COLO668 (cell line): ENCODE data around the gene TCEA2.
A peak's percentile ranks its signal among the peaks of the same experiment; 100 is the strongest.

Source experiments
- DNase-seq: peaks from one replicate; lab custom pipeline; 2025; ENCODE audit not compliant: unreplicated experiment; lab: John Stamatoyannopoulos, UW

Gene TCEA2

DNA sequence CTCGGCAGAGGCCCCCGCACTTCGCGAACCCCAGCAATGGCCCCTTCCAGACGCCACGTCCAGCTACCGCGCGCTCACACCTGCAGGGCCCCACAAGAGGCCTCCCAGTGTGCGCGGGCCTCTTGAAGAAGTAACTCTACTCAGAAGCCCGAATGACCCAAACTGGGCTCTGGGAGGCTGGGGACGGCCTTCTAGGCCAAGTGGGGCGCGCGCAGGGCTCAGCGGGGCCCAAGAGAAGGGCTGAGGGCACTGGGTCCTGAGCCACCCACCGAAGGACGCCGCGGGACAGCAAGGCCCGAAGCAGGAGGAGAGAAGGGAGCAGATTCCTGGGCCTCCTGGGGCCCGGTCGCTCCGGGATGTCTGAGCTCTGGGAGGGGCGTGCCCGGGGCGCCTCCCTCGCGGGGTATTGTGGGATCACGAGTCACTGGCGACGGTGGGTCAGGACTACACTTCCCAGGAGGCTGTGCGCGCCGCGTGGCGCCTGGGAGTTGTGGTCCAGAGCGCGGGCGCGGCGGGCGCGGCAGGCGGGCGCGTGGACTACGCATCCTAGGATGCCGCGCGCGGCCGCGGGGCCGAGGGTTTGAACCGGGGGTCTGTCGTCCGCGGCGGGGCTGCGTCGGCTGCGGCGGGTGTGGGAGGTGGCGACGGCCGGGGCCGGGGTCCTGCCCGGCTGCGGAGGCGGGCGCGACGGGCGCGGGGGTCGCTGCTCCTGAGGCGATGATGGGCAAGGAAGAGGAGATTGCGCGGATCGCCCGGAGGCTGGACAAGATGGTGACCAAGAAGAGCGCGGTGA is at the start of gene TCEA2:
Gene TCEA2, plus strand, starts transcription at position 603 of the 793 bp plus-strand sequence. Its CDS starts 115 bp downstream, at position 718.
- DNase-seq: peak; percentile 98

DNA sequence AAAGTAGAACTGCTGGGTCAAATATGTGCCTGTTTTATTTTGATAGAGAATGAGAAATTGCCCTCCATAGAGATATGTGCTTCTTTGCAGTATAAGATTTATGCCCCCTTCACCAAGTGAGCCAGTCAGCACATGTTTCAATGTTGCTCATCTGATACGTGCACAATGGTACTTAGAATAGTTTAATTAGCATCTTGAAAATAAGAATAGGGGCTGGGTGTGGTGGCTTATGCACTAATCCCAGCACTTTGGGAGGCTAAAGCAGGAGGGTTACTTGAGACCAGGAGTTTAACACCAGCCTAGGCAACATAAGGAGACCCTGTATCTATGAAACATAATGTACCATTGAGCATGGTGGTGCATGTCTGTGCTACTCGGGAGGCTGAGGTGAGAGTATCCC is 47.4 kb upstream of the TCEA2 start:
- no peak for DNase-seq

DNA sequence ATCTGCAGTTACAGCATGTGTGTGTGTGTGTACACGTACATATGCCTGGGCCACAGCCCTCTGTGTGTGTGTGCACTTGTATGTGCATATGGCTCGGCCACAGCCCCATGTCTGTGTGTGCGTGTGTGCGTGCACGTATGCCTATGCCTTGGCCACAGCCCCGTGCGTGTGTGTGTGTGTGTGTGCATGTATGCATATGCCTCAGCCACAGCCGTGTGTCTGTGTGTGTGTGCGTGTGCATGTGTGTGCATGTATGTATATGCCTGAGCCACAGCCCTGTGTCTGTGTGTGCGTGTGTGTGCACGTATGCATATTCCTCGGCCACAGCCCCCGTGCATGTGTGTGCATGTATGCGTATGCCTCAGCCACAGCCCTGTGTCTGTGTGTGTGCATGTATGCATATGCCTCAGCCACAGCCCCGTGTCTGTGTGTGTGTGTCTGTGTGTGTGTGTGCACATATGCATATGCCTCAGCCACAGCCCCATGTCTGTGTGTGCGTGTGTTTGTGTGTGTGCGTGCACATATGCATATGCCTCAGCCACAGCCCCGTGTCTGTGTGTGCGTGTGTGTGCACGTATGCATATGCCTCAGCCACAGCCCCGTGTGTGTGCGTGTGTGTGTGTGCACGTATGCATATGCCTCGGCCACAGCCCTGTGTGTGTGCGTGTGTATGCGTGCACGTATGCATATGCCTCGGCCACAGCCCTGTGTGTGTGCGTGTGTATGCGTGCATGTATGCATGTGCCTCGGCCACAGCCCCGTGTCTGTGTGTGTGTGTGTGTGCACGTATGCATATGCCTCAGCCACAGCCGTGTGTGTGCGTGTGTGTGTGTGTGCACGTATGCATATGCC is 41.6 kb upstream of the TCEA2 start:
- DNase-seq: no peak

DNA sequence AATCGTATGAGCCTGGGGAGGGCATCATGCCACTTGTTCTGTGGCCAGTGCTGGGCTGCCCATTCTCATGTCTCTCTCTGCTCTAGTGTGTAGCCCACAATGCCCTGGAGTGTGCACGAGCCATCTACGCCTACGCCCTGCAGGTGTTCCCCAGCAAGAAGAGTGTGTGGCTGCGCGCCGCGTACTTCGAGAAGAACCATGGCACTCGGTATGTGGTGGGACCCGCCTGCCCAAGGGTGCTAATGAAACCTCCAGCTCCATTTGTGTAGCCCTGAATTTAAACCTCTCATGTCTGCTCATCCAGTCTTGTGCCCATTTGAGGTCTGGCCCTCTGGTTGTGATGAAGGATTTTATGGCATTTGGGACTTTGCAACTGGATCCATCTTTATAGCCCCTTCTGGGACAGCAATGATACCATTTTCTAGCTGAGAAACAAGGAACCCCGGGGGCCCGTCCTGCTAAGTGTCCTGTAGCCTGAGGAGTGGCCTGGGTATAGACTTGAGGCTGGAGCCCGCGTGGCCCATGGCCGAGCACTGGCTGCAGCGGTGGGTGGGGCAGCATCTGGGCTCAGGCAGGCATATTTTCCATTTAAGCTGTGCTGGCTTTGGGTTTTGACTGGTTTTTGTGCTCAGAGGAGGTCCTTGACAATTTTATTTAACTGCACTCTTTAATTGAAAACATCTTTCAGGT is 40.2 kb upstream of the TCEA2 start:
- DNase-seq: no peak

DNA sequence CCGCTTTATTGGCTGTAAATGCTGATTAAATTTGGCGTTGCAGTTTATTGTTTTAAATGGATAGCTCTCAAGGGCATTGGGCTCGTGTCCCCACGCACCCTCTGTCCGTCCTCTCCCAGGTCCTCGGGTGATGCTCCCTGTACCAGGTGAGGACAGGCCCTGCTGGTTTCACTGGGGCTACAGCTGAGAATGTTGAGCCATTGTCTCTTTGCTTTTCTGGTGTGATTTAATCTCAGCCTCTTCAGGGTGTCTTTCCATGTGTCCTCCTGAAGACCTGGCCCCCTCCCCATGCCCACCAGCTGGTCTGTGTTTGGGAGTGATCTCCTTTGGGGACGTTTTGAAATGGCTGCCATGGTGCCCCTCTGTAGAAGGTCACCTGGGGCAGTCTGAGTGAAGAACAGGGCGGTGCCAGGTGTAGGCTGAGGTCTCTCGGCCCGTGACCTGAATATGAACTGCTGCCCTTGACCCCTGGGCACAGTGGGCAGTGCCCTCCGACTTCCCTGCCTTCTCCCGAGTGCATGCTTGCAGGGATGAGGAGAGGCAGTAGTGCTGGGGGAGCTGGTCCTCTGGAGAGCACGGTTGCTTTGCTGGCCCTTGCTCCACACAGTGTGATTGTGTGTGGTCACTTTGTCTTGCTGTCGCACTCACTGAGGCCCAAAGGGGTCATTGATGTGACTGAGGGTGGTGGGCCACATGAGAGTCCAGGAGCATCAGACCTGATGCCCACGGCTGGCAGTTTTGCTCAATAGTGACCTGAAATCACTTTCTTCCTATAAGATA is 39.4 kb upstream of the TCEA2 start:
- no peak for DNase-seq

DNA sequence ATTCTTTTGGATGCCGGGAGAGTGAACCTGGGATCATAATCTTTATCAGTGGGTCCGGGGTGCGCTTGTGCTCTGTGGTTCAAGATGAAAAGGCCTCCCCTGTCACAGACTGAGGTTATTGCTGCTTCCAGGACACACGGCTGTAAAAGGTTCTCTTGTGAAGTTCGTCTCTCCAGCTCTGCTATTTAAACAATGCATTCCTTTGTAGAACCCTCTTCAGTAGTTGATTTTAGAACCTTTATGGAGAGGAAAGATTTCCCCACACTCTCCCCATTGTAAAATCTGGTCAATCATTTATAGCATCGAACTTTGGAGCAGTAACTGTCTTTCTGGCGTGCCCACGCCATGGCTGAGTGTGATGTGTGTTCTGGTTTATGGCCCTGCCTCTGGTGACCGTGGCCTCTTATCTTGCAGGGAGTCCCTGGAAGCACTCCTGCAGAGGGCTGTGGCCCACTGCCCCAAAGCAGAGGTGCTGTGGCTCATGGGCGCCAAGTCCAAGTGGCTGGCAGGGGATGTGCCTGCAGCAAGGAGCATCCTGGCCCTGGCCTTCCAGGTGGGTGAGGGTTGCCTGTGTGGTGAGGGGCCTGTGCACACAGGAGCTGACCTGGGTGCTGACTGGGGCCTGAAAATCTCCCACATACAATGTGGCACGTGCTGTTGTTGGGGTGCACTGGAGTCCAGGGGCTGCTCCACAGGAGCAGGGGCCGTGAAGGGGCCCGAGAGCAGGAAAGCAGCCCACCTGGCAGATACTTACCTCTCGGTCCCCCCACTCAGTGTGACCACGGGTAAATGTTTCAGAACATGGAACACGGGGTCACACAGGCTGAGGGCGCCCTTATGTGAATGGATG is 38.6 kb upstream of the TCEA2 start:
- DNase-seq: no peak

DNA sequence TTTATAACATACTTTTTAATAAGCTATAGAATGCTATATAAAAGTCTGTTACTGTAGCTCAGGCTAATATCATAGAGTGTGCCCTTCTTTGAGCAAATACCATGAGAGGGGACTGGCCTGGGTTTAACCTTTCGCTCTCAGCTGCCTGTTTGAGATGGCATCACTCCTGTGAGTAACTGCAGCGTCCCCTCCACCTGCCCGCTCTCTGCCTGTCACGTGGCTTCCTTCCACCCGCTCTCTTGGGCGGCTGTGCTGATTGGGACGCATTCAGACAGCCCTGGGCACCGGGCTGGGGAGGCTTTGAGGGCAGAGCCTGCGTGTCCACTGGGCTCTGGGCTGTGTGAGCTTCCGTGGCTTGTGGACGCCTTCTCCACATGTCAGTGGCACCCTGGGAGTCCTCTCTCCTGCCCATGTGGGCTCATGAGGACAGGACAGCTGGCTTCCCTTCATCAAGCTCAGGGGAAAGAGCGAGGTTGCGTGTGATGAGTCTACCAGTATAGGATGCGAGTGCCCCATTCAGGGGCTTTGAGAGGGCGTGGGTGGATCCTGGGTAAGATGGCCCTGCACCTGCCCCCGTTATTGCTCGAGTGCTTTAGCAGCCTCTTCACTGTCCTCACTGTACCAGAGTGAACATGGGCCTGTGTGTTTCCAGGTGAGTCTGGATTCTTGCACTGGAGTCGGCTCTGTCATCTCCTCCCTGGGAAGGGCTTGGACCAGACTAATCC is 37.7 kb upstream of the TCEA2 start:
- DNase-seq: no peak

DNA sequence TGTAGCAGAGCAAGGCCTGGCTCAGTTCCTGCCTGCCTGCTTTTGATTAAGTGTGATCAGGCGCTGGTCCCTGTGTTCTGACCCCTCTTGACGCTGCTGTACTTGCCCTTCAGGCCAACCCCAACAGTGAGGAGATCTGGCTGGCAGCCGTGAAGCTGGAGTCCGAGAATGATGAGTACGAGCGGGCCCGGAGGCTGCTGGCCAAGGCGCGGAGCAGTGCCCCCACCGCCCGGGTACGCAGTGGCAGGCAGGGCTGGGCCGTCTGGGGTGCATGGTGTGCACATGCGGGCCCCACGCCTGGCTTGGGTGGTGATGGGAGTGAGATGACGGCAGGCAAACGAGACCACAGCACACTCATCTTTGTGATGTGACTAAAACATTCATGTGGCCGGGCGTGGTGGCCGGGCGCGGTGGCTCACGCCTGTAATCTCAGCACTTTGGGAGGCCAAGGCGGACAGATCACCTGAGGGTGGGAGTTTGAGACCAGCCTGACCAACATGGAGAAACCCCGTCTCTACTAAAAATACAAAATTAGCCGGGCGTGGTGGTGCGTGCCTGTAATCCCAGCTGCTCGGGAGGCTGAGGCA is 37.1 kb upstream of the TCEA2 start:
- DNase-seq: no peak

DNA sequence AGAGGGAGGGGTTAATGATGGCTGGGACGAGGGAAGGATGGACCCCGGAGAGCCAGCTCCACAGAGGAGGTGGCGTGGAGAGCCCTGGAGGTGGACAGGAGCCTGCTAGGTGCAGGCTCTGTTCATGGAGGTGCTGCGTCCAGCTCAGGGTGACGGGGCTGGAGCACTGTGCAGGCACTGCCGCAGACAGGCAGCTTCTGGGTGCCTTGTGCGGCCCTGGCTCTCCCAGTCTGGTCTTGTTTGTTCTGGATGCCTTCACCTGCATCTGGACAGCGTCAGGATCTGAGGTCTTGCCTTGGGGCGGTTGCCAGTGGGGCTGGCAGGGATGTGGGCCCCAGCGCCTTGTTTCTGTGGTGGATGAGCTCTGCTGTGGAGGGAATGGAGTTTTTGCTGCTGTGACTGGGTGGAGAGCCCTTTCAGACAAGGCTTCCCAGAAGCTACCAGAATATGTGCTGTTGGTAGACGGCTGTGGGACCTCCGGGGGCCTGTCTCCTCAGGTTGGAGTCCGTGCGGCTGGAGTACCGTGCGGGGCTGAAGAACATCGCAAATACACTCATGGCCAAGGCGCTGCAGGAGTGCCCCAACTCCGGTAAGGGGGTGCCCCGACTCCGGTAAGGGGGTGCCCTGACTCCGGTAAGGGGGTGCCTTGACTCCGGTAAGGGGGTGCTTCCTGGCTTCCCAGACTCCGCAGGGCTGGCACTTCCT is 34.9 kb upstream of the TCEA2 start:
- no peak for DNase-seq

DNA sequence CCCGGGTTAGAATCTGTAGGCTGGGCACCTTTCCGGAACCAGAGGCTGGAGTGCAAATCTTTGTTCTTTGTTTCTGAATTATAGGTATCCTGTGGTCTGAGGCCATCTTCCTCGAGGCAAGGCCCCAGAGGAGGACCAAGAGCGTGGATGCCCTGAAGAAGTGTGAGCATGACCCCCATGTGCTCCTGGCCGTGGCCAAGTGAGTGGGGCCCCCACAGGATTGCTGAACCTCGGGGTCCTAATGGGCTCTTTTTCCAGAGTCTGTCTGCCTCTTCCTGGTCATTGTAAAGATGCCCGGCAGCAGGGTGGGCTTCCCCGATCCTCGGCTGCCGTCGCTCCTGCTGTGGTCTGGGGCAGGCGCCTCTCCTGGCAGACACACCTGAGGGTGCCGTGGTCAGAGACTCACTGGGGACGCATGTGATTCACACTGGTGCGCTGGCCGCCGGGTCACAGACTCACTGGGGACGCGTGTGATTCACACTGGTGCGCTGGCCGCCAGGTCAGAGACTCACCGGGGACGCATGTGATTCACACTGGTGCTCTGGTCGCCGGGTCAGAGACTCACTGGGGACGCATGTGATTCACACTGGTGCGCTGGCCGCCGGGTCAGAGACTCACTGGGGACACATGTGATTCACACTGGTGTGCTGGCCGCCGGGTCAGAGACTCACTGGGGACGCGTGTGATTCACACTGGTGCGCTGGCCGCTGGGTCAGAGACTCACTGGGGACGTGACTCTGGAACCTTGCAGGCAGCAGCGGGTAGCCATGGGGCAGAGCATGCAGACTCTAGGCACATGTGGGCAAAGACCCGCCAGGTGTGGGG is 33.5 kb upstream of the TCEA2 start:
- no peak for DNase-seq

DNA sequence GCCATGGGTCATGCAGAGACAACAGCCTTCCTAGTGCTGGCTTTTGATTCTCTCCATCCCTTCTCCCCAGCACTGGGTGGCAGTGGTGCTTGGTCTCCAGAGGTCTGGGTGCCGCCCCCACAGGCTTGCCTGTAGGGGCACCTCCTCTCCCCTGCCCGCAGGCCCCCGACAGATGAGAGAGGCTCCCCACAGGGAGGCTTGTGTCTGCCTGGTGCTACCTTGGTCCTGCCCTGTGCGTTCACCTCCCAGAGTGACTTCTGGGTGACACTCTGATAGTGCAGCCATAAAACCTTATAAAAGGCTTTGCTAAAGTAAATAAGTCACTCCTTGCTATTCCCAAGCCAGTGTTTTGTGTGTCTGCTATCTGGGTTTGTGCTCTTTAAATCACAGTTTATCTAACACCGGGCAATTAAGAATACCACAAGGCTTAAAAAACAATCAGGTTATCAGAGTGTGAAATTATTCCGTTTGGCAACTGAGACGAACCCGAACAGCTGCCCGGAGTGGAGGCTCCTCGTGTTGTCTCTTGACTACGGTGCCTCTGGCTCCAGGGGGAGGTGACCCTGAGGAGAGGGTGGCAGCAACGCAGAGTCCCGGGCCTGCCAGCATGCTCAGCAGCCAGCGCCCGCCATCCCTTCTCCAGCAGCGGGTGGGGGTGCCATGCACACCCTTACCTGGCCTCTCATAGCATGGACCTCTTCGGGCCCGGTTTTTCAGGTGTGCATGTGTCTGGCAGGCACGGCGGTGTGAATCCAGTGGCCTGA is 32.4 kb upstream of the TCEA2 start:
- DNase-seq: no peak

DNA sequence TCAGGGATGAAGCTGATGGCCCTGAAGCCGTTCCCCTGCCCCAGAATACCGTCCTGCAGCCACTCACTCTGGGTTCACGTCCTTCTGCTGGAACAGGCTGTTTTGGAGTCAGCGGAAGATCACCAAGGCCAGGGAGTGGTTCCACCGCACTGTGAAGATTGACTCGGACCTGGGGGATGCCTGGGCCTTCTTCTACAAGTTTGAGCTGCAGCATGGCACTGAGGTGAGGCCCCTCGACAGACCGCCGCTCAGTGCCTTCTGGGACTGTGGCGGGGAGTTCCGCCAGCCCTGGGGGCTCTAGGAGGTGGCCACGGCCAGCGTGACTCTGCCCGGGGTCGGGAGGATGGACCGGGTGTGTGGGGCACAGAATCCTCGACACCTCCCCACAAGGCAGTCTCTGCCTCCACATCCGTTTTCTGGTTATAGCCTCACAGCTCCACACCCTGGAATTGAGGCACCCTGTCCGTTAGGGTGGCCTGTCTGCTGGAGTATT is 31.1 kb upstream of the TCEA2 start:
- no peak for DNase-seq

DNA sequence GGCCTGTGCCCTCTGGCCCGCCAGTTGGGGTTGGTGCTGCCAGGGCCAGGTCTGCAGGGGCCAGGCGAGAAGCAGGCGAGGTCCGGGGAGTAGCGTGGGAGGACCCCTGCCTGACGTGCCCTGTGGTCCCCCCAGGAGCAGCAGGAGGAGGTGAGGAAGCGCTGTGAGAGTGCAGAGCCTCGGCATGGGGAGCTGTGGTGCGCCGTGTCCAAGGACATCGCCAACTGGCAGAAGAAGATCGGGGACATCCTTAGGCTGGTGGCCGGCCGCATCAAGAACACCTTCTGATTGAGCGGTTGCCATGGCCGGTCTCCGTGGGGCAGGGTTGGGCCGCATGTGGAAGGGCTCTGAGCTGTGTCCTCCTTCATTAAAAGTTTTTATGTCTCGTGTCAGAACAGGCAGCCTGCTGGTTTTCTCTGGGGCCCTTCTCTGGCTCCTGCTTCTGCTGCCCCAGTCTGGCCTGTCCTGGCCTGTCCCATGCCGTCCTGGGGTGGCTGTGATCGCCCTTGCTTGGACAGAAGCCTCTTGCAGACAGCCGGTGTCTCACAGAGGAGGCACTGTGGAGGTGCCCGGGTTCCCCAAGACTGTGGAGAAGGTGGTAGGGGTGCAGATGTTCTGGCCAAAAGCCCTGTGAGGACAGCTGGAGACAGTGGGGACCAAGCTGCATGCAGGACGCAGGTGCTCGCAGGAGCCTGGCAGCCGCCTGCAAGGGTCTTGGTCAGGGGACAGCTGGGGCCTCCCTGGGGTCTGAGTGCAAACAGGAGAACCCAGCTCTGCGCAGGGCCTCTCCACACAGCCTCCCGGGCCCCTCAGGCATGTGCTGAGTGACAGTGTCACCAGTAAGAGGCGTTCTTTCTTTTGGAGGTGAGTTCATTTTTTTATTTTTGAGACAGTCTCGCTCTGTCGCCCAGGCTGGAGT is 30.0 kb upstream of the TCEA2 start:
- DNase-seq: no peak

DNA sequence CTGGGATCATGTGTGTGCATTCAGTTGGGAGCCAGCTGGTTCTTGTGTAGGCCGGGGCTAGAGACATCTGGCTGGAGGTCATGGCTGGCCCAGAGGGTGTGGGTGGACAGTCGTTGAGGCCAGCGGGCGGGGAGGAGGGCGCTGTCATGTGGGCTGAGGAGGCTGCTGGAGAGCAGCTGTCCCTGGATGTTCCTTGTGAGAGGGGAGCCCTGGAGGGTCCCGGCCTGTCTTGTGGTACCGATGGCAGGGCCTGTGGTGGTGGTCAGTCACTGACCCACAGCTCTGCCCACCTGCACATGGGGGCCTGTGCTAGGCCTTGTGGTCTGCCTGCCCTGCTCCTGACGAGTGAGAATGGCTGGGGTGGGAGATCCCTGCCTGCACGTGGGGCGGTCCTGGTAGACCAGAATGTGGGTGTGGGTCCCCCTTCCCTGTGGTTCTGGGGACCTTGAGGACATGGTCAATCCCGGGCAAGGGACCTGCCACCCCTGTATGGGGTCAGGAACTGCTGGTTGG is 29.0 kb upstream of the TCEA2 start:
- no peak for DNase-seq
